RWPE2 (cell line): ENCODE data around the gene IARS2.
"Not testable (repeated sequence)": the region's sequence is repeated elsewhere in the genome, so short reads cannot be mapped to it uniquely, and the experiment has no call there.

Experiments
- ATAC-seq: fragments of 200-7000 bp; cut with Tn5 transposase; 3 replicates; pipeline ENCODE4 v1.9.1; 2021; ENCODE audit warnings: low read depth
- DNase-seq: peaks from one replicate; pipeline ENCODE4 v3.0.0-alpha.2; 2020; ENCODE audit warnings: low spot score
- H3K27ac ChIP-seq: fragments of 450-650 bp; 2 replicates; pipeline ENCODE4 v1.5.1; 2017; ENCODE audit warnings: mild to moderate bottlenecking; ENCODE audit not compliant: poor library complexity, severe bottlenecking
- H3K27me3 ChIP-seq: fragments of 250-450 bp; sonication (Bioruptor Pico); 2 replicates; pipeline ENCODE4 v1.5.1; 2021; ENCODE audit warnings: mild to moderate bottlenecking, moderate library complexity; ENCODE audit not compliant: insufficient read depth, poor library complexity, severe bottlenecking
- H3K36me3 ChIP-seq: fragments of 250-450 bp; sonication (Bioruptor Pico); 2 replicates; pipeline ENCODE4 v1.5.1; 2020; ENCODE audit warnings: low read depth, mild to moderate bottlenecking, moderate library complexity
- H3K4me1 ChIP-seq: fragments of 250-450 bp; sonication (Bioruptor Pico); 2 replicates; pipeline ENCODE4 v1.5.1; 2021; ENCODE audit warnings: mild to moderate bottlenecking, moderate library complexity; ENCODE audit not compliant: insufficient read depth, poor library complexity, severe bottlenecking
- H3K4me3 ChIP-seq: fragments of 250-450 bp; sonication (Bioruptor Pico); 2 replicates; pipeline ENCODE4 v1.5.1; 2021; ENCODE audit warnings: mild to moderate bottlenecking, moderate library complexity; ENCODE audit not compliant: severe bottlenecking
- H3K9me3 ChIP-seq: fragments of 250-450 bp; sonication (Bioruptor Pico); 2 replicates; pipeline ENCODE4 v1.5.1; 2021; ENCODE audit warnings: mild to moderate bottlenecking, moderate library complexity; ENCODE audit not compliant: severe bottlenecking
- TF ChIP-seq, protein P1 (sequence below): fragments of 450-650 bp; IDR thresholded peaks from one replicate; pipeline ENCODE4 v1.5.1; 2017; ENCODE audit warnings: mild to moderate bottlenecking, moderate library complexity; ENCODE audit not compliant: poor library complexity, severe bottlenecking

Gene IARS2

GRCh38 chr1:220164517-220164916, 70.6 kb downstream of the IARS2 start:
- ATAC-seq, result no peak
- no peak for DNase-seq
- no peaks in the 10 kb centered on the region for H3K27me3 ChIP-seq
- no peak overlapping the region for H3K27ac ChIP-seq
- no peaks in the 10 kb centered on the region for H3K4me1 ChIP-seq
- no peaks in the 10 kb centered on the region for H3K9me3 ChIP-seq
- no peak overlapping the region for H3K4me3 ChIP-seq
- TF ChIP-seq, protein P1, sequence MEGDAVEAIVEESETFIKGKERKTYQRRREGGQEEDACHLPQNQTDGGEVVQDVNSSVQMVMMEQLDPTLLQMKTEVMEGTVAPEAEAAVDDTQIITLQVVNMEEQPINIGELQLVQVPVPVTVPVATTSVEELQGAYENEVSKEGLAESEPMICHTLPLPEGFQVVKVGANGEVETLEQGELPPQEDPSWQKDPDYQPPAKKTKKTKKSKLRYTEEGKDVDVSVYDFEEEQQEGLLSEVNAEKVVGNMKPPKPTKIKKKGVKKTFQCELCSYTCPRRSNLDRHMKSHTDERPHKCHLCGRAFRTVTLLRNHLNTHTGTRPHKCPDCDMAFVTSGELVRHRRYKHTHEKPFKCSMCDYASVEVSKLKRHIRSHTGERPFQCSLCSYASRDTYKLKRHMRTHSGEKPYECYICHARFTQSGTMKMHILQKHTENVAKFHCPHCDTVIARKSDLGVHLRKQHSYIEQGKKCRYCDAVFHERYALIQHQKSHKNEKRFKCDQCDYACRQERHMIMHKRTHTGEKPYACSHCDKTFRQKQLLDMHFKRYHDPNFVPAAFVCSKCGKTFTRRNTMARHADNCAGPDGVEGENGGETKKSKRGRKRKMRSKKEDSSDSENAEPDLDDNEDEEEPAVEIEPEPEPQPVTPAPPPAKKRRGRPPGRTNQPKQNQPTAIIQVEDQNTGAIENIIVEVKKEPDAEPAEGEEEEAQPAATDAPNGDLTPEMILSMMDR, result no peak
- no peaks in the 10 kb centered on the region; the same call in 1 of the 2 replicates for H3K36me3 ChIP-seq

DNA sequence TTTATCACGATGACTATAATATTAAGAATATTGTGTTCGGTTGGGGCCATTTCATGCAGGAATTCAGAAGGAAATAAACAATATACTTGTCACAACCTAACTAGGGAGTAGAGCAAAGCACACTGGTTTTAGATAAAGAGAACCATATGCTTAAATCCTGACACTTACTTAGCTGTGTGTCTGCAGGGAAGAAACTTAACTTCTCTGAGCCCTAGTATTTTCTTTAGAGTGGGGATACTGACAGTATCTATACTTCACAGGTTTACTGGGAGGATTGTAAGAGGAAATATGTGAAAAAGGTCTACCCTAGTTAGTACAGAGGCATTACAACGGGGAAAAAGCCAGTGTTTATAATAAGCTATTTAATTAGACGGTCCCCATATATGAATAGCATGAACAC, 72.9 kb downstream of the IARS2 start:
- H3K4me3 ChIP-seq, result no peak overlapping the region
- no peaks in the 10 kb centered on the region; the same call in 1 of the 2 replicates for H3K36me3 ChIP-seq
- H3K27ac ChIP-seq, result no peak overlapping the region
- H3K27me3 ChIP-seq, result no peaks in the 10 kb centered on the region
- TF ChIP-seq, protein P1, result no peak
- DNase-seq (no peak), ATAC-seq (no peak)
- no peaks in the 10 kb centered on the region for H3K9me3 ChIP-seq
- no peaks in the 10 kb centered on the region for H3K4me1 ChIP-seq

GRCh38 chr1:220169887-220170286, 76.0 kb downstream of the IARS2 start:
- H3K27me3 ChIP-seq, H3K27ac ChIP-seq, ATAC-seq, H3K4me3 ChIP-seq, H3K4me1 ChIP-seq, H3K9me3 ChIP-seq, DNase-seq, H3K36me3 ChIP-seq: not testable (repeated sequence)

- TF ChIP-seq, protein P1, result no peak
- Histone ChIP-seq H3K4me1 (no peaks in the 10 kb centered on the region), H3K4me3 (no peak overlapping the region), H3K27ac (no peak overlapping the region), H3K27me3 (no peaks in the 10 kb centered on the region), H3K36me3 (no peaks in the 10 kb centered on the region; the same call in 1 of the 2 replicates), H3K9me3 (no peaks in the 10 kb centered on the region)
- no peak for DNase-seq
- no peak for ATAC-seq
Observed at GRCh38 chr1:220170836-220171526, 77.0 kb downstream of the IARS2 start.

GRCh38 chr1:220176540-220176939, 82.6 kb downstream of the IARS2 start:
- H3K9me3 ChIP-seq, result no peaks in the 10 kb centered on the region
- DNase-seq (no peak), ATAC-seq (no peak)
- no peaks in the 10 kb centered on the region for H3K4me1 ChIP-seq
- H3K4me3 ChIP-seq, result no peak overlapping the region
- no peaks in the 10 kb centered on the region for H3K27me3 ChIP-seq
- TF ChIP-seq, protein P1, result no peak
- no peak overlapping the region for H3K27ac ChIP-seq
- no peaks in the 10 kb centered on the region for H3K36me3 ChIP-seq
